ENCODE data around the gene EIF1. TPM values are rescaled to one million over a fixed set of nuclear protein-coding genes. Genes with fewer than 3 reads are reported as not detected.

Gene EIF1
- polyA plus RNA-seq, 1 donor from 2014 or later = 257 TPM

DNA sequence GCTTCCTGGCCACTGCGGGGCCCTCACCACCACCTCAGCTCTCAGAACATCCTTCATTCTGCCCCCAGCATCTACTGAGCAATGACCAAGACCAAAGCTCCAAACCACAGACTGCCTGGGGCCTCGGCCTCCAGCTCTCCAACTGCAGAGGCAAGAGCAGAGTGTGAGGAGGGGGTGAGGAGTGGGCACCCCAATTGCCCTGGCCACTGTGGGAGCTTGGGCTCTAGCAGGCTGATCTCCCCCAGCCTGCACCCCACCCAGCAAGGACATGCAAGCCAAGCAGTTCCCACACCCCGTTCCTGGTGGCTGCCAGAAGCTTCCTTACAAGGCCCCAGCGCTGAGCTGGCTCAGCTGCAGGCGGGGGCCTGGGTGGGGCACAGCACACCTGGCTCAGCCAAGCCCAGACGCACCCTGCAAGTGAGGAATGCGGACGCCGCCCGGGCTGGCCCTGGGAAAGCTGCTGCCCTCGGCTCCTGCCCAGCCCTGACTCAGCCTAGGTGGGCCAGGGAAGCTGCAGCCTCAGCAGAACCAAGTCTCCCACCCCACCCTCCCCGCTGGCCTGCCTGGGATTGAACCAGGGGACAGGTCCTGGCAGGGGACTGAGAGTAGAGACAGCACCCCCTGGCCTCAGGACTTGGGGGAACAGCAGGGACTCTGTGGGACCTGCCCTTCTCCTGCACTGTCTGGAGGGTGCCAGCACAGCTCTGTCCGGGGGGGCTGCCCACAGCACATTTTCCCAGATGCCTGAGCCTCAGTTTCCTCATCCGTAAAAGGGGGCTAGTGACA, 34.6 kb upstream of the EIF1 start:
- no peaks in the 10 kb centered on the region for H3K9me3 ChIP-seq (ENCODE audit: low read length)
- no peak overlapping the region for H3K9ac ChIP-seq (ENCODE audit: low read length)
- no peak overlapping the region for H2AFZ ChIP-seq (ENCODE audit: low read depth, low read length)
- no peak overlapping the region for H3K4me3 ChIP-seq (ENCODE audit: low read length)
- H3K27me3 ChIP-seq (ENCODE audit: insufficient read depth, low read depth, low read length) = no peaks in the 10 kb centered on the region
- no peaks in the 10 kb centered on the region for H3K36me3 ChIP-seq (ENCODE audit: insufficient read depth, low read length)
- H3K4me2 ChIP-seq (ENCODE audit: low read length) = no peak overlapping the region
- H3K27ac ChIP-seq (ENCODE audit: low read length) = no peak overlapping the region
- H3K9me2 ChIP-seq (ENCODE audit: insufficient read depth, low read length) = no peaks in the 10 kb centered on the region
- no peaks in the 10 kb centered on the region for H3F3A ChIP-seq (ENCODE audit: insufficient read depth, low read length, poor library complexity, severe bottlenecking)
- no peaks in the 10 kb centered on the region for H4K20me1 ChIP-seq (ENCODE audit: insufficient read depth)
- TF ChIP-seq EZH2 (IDR thresholded peaks at IDR 0.05; ENCODE audit: borderline replicate concordance, insufficient read depth, low read length, poor library complexity, severe bottlenecking) (no peak), TAF1 (IDR thresholded peaks at IDR 0.05; ENCODE audit: low read depth) (no peak)
- TF ChIP-seq, protein P1, sequence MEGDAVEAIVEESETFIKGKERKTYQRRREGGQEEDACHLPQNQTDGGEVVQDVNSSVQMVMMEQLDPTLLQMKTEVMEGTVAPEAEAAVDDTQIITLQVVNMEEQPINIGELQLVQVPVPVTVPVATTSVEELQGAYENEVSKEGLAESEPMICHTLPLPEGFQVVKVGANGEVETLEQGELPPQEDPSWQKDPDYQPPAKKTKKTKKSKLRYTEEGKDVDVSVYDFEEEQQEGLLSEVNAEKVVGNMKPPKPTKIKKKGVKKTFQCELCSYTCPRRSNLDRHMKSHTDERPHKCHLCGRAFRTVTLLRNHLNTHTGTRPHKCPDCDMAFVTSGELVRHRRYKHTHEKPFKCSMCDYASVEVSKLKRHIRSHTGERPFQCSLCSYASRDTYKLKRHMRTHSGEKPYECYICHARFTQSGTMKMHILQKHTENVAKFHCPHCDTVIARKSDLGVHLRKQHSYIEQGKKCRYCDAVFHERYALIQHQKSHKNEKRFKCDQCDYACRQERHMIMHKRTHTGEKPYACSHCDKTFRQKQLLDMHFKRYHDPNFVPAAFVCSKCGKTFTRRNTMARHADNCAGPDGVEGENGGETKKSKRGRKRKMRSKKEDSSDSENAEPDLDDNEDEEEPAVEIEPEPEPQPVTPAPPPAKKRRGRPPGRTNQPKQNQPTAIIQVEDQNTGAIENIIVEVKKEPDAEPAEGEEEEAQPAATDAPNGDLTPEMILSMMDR (IDR thresholded peaks at IDR 0.05; ENCODE audit: poor library complexity, severe bottlenecking) = no peak
- no peaks in the 10 kb centered on the region for H3K79me2 ChIP-seq (replicated peaks; ENCODE audit: insufficient read depth, low read length)

DNA sequence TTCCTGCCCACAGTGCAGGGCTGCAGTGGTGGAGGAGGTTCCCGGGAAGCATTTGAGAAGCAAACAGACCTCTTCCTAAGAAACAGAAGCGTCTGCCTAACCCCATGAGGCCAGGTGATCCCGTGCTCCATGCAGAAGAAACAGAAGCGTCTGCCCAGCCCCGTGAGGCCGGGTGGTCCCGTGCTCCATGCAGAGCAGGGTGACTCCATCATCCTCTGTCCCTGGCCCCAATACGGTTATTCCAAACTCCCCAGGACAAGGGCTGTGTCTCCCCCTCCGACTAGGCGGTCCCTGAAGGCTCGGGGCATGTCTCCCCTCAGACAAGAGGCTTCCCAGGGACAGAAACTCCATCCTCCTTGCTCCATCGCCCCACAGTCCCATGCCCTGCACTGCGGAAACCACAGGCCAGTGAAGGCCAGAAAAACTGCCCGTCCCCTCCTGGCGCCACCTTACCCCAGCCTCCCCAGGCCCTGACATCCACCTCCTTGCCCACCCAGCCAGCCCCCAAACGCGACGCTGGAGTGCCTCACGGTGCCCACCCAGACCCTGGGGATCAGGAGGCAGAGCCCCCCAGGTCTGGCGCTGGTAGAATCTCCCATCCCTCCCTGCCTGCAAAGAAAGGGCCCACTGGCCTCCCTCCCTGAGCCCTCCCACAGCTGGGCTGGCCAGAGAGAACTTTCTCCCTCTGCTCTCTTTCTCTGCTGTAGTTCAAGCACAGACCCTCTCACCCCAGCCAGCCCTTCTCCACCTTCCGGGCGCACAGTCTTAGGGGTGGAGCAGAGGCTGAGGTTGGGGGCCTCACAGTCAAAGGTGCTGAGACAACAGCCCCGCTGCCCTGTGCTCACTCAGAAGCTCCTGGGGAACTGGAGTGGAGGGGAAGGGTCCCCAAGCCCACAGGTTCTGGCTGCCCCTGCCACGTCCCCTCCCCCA, 33.7 kb upstream of the EIF1 start:
- Histone ChIP-seq H3K27me3 (ENCODE audit: insufficient read depth, low read depth, low read length) (no peaks in the 10 kb centered on the region), H3K4me2 (ENCODE audit: low read length) (no peak overlapping the region), H3K36me3 (ENCODE audit: insufficient read depth, low read length) (no peaks in the 10 kb centered on the region), H2AFZ (ENCODE audit: low read depth, low read length) (no peak overlapping the region), H3K27ac (ENCODE audit: low read length) (no peak overlapping the region), H3K4me3 (ENCODE audit: low read length) (no peak overlapping the region), H3K9me2 (ENCODE audit: insufficient read depth, low read length) (no peaks in the 10 kb centered on the region), H3K79me2 (replicated peaks; ENCODE audit: insufficient read depth, low read length) (no peaks in the 10 kb centered on the region), H3K9ac (ENCODE audit: low read length) (no peak overlapping the region), H3K9me3 (ENCODE audit: low read length) (no peaks in the 10 kb centered on the region), H4K20me1 (ENCODE audit: insufficient read depth) (no peaks in the 10 kb centered on the region), H3F3A (ENCODE audit: insufficient read depth, low read length, poor library complexity, severe bottlenecking) (no peaks in the 10 kb centered on the region)
- TF ChIP-seq EP300 (conservative IDR thresholded peaks at IDR 0.05; ENCODE audit: poor library complexity, severe bottlenecking) = no peak
- TF ChIP-seq, protein P2, sequence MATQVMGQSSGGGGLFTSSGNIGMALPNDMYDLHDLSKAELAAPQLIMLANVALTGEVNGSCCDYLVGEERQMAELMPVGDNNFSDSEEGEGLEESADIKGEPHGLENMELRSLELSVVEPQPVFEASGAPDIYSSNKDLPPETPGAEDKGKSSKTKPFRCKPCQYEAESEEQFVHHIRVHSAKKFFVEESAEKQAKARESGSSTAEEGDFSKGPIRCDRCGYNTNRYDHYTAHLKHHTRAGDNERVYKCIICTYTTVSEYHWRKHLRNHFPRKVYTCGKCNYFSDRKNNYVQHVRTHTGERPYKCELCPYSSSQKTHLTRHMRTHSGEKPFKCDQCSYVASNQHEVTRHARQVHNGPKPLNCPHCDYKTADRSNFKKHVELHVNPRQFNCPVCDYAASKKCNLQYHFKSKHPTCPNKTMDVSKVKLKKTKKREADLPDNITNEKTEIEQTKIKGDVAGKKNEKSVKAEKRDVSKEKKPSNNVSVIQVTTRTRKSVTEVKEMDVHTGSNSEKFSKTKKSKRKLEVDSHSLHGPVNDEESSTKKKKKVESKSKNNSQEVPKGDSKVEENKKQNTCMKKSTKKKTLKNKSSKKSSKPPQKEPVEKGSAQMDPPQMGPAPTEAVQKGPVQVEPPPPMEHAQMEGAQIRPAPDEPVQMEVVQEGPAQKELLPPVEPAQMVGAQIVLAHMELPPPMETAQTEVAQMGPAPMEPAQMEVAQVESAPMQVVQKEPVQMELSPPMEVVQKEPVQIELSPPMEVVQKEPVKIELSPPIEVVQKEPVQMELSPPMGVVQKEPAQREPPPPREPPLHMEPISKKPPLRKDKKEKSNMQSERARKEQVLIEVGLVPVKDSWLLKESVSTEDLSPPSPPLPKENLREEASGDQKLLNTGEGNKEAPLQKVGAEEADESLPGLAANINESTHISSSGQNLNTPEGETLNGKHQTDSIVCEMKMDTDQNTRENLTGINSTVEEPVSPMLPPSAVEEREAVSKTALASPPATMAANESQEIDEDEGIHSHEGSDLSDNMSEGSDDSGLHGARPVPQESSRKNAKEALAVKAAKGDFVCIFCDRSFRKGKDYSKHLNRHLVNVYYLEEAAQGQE (IDR thresholded peaks at IDR 0.05; ENCODE audit: borderline replicate concordance) = no peak
- TF ChIP-seq SMC3 (conservative IDR thresholded peaks at IDR 0.05; ENCODE audit: poor library complexity) = no peak
- TF ChIP-seq POLR2AphosphoS5 (IDR thresholded peaks at IDR 0.05) = no peak
